Melanocyte of skin (primary cell): Measurements from ENCODE around the gene ZNF84. TPM values are rescaled to one million over a fixed set of nuclear protein-coding genes. Genes with fewer than 3 reads are reported as not detected.

Experiments
- small RNA-seq, 2 donors: library from RNA; depleted of rRNA; stranded (forward); fragments of <200 nt; gene quantifications; one replicate each; pipeline ENCODE3, GENCODE V24; 2012
- total RNA-seq, 2 donors: library from RNA; depleted of rRNA; stranded (reverse); fragments of >200 nt; gene quantifications; 2 replicates each; pipeline ENCODE4 v1.2.3, GENCODE V29; 2012

The ZNF84 gene
- 10 to 100 TPM; 13.7 to 15.8 TPM for total RNA-seq

GRCh38 chr12:133037207-133038005, at the start of gene ZNF84:
TSS of gene ZNF84 (plus strand) at chr12:133037509. CDS start at chr12:133041468, 3,959 bp downstream.

GRCh38 chr12:133080368-133081158, 43.3 kb downstream of the ZNF84 start, which contains the start of gene ZNF140:
TSS of gene ZNF140 (plus strand) at chr12:133080923. CDS start at chr12:133081321, 398 bp downstream.

Small RNA genes within 50 kb of the gene (small RNA-seq; reads per million reads assigned to genes)
- 0 reads per million in 2 donors for gene RNU4ATAC12P

Other genes starting within 250 kb of the ZNF84 start
- gene GOLGA3, start 208.6 kb upstream of the ZNF84 start, total RNA-seq, result 10 to 100 TPM; 59.9 to 62.3 TPM
- 10 to 100 TPM; 37.6 to 41.0 TPM for gene CHFR, start 149.9 kb upstream of the ZNF84 start, total RNA-seq
- gene ZNF605, start 81.2 kb upstream of the ZNF84 start, total RNA-seq, result 10 to 100 TPM in 1 of 2 donors, 1 to 10 TPM in 1; 6.5 to 10.3 TPM
- 10 to 100 TPM; 15.0 to 17.9 TPM for gene ZNF26, start 51.1 kb upstream of the ZNF84 start, total RNA-seq
- gene ZNF140, start 43.4 kb downstream of the ZNF84 start, total RNA-seq, result 10 to 100 TPM; 12.0 to 13.1 TPM
- gene ZNF891, start 92.8 kb downstream of the ZNF84 start, total RNA-seq, result under 1 TPM; 0.67 to 0.69 TPM
- gene ZNF10, start 93.1 kb downstream of the ZNF84 start, total RNA-seq, result 1 to 10 TPM; 4.7 to 6.9 TPM
- gene ZNF268, start 144.0 kb downstream of the ZNF84 start, total RNA-seq, result 10 to 100 TPM; 16.2 to 20.0 TPM
- gene ANHX, start 198.4 kb downstream of the ZNF84 start, total RNA-seq, result not detected